Measurements from ENCODE around the gene FADS3.

FADS3 gene

DNA sequence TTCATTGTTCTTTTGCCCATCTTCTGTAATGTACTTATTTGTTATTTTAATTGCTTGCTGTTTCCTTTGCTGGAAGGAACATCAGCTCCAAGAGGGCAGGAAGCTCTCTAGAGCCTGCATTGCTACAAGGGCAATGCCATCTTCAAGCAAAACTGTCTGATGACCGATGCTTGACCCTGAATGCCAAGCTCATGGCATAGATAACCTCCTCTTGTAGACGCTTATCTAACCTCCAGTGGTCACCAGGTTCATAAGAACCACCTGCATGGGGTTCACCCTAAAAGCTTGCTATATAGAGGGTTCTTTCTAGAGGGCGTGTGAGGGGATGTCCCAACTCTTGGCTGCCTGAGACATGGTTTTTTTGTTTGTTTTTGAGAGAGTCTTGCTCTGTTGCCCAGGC lies 16.5 kb downstream of the FADS3 start:
- Histone ChIP-seq H3K9me3 (ENCODE audit: control insufficient read depth, low read length) (no peaks in the 10 kb centered on the region), H3K36me3 (ENCODE audit: control insufficient read depth, insufficient read depth, low read length) (peaks cover 4% of the 10 kb centered on the region), H3K27ac (ENCODE audit: low read depth, low read length, severe bottlenecking) (no peak overlapping the region), H3K4me1 (ENCODE audit: control insufficient read depth, insufficient read depth, low read length, poor library complexity, severe bottlenecking) (peaks cover 3% of the 10 kb centered on the region), H3K4me3 (ENCODE audit: extremely low read depth, insufficient read depth, low read length, poor library complexity, severe bottlenecking) (no peak overlapping the region)
- WGBS, 2 experiments (ENCODE audit: insufficient coverage in 2 of 2): 75 to 85% methylated on average over 1 to 2 of the region's 3 CpGs

DNA sequence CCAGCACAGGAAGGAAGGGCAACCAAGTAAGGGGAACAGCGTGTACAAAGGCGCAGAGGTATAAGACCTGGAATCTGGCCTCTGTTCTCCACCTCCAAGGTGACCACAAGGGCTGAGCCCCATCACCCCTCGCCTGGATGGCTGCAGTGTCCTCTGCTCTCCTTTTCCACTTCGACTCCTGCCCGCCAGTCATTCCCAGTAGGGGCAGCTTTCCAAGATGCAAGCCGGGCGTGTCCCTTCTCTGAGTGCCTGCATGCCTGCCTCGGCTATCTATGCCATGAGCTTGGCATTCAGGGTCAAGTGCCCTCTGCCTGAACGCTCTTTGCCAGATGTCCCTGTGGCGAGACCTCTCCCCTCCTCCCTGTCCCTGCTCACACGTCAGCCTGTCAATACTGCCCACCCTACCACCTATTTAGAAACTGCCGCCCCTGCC lies 17.0 kb downstream of the FADS3 start:
- Histone ChIP-seq H3K36me3 (ENCODE audit: control insufficient read depth, insufficient read depth, low read length) (peaks cover 4% of the 10 kb centered on the region), H3K27ac (ENCODE audit: low read depth, low read length, severe bottlenecking) (no peak overlapping the region), H3K4me3 (ENCODE audit: extremely low read depth, insufficient read depth, low read length, poor library complexity, severe bottlenecking) (no peak overlapping the region), H3K4me1 (ENCODE audit: control insufficient read depth, insufficient read depth, low read length, poor library complexity, severe bottlenecking) (peaks cover 3% of the 10 kb centered on the region), H3K9me3 (ENCODE audit: control insufficient read depth, low read length) (no peaks in the 10 kb centered on the region)
- 86% methylated on average over 9 to 12 of the region's 12 CpGs for WGBS, 2 experiments (ENCODE audit: insufficient coverage in 2 of 2)

DNA sequence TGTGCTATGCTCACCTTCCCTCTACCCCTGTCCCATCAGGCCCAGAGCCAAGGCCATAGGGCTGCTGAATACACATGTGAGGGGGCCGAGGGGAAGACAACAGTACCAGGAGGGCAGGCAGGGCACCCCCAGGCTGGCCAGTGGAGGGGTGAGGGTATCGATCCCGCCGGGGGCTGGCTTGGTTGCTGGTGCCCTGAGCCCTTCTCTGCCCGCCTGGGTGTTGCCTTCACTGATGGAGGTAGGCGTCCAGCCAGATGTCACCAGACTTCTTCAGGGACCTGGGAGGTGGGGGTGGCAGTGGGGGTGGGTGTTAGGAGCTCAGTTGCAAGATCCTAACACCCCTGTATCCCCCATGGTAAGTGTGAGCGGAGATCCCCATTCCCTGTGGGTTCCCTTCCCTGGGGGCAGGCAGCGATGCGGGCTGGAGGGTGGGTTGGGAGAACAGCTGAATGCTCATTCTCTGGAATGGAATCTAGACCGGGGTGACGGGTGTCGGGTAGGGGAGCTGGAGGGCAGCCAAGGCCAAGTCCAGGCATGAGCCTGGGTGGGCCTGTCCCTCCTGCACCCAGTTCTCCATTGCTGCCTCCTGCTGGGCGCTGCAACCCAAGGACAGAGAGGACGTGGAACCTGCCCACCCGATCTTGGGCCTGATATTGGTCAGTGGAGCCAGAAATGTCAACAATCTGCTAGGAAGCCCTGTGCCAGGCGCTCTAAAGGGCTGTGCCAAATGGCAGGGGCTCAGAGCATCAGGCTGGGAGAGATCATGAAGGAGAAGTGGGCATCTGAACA lies 17.6 kb downstream of the FADS3 start:
- Histone ChIP-seq H3K9me3 (ENCODE audit: control insufficient read depth, low read length) (no peaks in the 10 kb centered on the region), H3K4me1 (ENCODE audit: control insufficient read depth, insufficient read depth, low read length, poor library complexity, severe bottlenecking) (peaks cover 8% of the 10 kb centered on the region), H3K36me3 (ENCODE audit: control insufficient read depth, insufficient read depth, low read length) (no peaks in the 10 kb centered on the region), H3K27ac (ENCODE audit: low read depth, low read length, severe bottlenecking) (no peak overlapping the region), H3K4me3 (ENCODE audit: extremely low read depth, insufficient read depth, low read length, poor library complexity, severe bottlenecking) (no peak overlapping the region)
- 94 to 98% methylated on average over 7 to 14 of the region's 16 CpGs for WGBS, 2 experiments (ENCODE audit: insufficient coverage in 2 of 2)

DNA sequence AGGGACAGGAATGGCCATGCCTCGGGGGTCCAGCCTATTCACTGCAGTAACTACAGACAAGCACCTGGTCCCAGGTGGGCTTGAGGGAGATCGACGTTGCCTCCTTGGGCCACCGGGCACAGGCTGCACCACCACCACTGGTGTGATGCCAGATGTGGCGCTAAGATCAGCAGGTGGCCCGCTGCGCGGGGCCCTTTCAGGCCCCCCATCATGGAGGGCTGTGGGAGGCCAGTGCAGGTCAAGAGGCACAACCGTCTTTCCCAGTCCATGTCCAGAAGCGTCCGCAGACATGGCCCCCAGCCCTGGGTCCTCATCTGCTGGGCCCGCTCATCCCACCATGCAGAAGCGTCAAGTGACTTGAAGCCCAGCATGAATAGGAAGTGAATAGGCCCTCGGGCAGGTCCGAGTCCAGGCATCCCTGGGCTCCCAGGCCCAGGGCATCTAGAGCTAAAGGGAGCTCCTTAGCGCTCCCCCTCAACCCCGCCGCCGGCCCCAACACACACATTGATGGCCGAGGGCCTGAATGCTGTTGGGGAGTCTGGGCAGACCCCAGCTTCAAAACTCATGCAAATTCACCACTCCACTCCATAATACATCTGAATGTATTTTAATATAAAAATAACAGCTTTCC lies 18.3 kb downstream of the FADS3 start:
- Histone ChIP-seq H3K4me3 (ENCODE audit: extremely low read depth, insufficient read depth, low read length, poor library complexity, severe bottlenecking) (no peak overlapping the region), H3K36me3 (ENCODE audit: control insufficient read depth, insufficient read depth, low read length) (no peaks in the 10 kb centered on the region), H3K9me3 (ENCODE audit: control insufficient read depth, low read length) (no peaks in the 10 kb centered on the region), H3K4me1 (ENCODE audit: control insufficient read depth, insufficient read depth, low read length, poor library complexity, severe bottlenecking) (peaks cover 9% of the 10 kb centered on the region), H3K27ac (ENCODE audit: low read depth, low read length, severe bottlenecking) (no peak overlapping the region)
- 88 to 89% methylated on average over 15 of the region's 20 CpGs for WGBS, 2 experiments (ENCODE audit: insufficient coverage in 2 of 2)

DNA sequence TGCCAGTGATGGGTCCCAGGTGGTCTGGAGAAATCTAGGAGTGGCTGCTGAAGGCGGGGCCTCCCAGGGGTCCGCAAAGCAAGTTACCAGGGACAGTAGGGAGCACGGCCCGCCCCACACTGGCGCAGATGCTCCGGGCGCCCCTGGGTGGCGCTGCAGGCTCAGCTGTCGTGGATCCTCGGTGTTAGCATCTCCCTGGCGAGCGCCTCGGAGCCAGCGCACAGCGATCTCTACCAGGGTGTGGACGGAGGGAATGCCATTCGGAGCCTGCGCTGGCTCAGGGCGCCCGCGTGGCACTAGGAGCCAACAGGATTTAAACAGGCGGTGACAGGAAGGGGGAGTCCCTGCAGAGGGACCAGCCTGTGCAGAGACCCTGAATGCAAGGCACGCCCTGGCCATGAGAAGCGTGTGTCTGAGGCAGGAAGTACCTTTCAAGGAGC lies 20.2 kb downstream of the FADS3 start:
- Histone ChIP-seq H3K36me3 (ENCODE audit: control insufficient read depth, insufficient read depth, low read length) (peaks cover 11% of the 10 kb centered on the region), H3K9me3 (ENCODE audit: control insufficient read depth, low read length) (no peaks in the 10 kb centered on the region), H3K4me3 (ENCODE audit: extremely low read depth, insufficient read depth, low read length, poor library complexity, severe bottlenecking) (no peak overlapping the region), H3K4me1 (ENCODE audit: control insufficient read depth, insufficient read depth, low read length, poor library complexity, severe bottlenecking) (peaks cover 9% of the 10 kb centered on the region), H3K27ac (ENCODE audit: low read depth, low read length, severe bottlenecking) (no peak overlapping the region)
- 6 to 7% methylated on average over 23 to 24 of the region's 24 CpGs for WGBS, 2 experiments (ENCODE audit: insufficient coverage in 2 of 2)

DNA sequence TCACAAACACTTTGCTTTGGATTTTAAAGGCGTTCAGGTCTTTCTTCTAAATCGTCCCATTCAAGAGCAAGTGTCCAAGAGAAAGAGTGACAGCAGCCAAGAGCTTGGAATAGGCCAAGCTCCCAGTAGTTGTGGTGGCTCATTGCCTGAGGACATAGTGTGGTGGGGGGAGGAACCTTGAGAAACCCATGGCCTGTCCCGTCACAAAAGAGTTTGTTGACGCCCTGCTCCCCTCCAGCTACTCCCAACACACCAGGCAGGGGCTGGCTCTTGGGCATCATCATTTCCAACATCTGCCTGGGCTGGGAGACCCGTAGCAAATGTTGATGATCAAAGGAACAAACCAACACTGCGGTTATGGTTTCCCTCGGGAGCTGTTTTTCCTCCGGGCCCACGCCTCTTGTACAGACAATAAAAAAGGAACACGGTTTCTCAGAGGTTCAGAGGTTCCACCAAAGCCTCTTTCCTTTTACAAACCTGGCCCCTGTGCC lies 20.8 kb downstream of the FADS3 start:
- H3K4me3 ChIP-seq (ENCODE audit: extremely low read depth, insufficient read depth, low read length, poor library complexity, severe bottlenecking): no peak overlapping the region
- no peaks in the 10 kb centered on the region for H3K9me3 ChIP-seq (ENCODE audit: control insufficient read depth, low read length)
- H3K4me1 ChIP-seq (ENCODE audit: control insufficient read depth, insufficient read depth, low read length, poor library complexity, severe bottlenecking): peaks cover 9% of the 10 kb centered on the region
- peaks cover 17% of the 10 kb centered on the region for H3K36me3 ChIP-seq (ENCODE audit: control insufficient read depth, insufficient read depth, low read length)
- no peak overlapping the region for H3K27ac ChIP-seq (ENCODE audit: low read depth, low read length, severe bottlenecking)
- 65 to 73% methylated on average over 8 of the region's 10 CpGs for WGBS, 2 experiments (ENCODE audit: insufficient coverage in 2 of 2)

DNA sequence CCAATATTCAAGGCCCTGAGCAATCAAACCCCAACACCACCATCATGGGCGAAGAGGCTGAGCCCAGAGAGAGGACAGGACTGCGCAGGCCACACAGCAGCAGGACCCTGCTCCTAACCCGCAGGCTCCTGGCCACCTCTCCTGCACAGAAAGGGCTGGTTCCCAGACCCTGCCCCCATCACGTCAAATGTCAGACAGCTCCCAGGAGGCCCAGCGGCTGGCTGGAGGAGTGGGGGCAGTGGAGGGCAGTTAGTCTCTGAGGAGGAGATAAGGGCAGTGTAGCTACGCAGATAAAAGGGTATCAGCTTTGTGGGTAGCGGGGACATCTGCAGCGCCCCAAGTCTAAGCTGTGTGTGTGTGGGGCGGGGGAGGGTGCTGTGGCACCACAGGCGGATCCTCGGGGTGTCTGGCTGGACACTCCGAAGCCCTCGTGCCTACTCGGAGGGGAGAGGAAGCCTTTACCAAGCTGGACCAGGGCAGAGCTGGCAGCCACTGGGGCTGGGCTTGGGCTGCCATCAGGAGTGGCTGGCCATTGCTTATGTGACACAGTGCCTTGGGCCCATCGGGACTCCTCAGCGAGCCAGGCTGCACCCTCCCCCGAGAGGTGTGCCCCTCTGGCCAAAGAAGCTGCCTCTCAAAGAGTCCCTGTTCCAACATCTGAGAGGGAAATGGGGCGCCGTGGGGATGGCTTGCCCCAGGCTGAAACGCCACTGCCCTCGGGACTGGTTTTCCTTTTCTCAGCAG lies 21.5 kb downstream of the FADS3 start:
- WGBS, 2 experiments (ENCODE audit: insufficient coverage in 2 of 2): 89 to 90% methylated on average over 17 to 19 of the region's 21 CpGs
- no peaks in the 10 kb centered on the region for H3K9me3 ChIP-seq (ENCODE audit: control insufficient read depth, low read length)
- no peak overlapping the region for H3K4me3 ChIP-seq (ENCODE audit: extremely low read depth, insufficient read depth, low read length, poor library complexity, severe bottlenecking)
- H3K4me1 ChIP-seq (ENCODE audit: control insufficient read depth, insufficient read depth, low read length, poor library complexity, severe bottlenecking): peaks cover 9% of the 10 kb centered on the region
- H3K27ac ChIP-seq (ENCODE audit: low read depth, low read length, severe bottlenecking): peak overlapping the region; percentile 36
- H3K36me3 ChIP-seq (ENCODE audit: control insufficient read depth, insufficient read depth, low read length): peaks cover 24% of the 10 kb centered on the region

DNA sequence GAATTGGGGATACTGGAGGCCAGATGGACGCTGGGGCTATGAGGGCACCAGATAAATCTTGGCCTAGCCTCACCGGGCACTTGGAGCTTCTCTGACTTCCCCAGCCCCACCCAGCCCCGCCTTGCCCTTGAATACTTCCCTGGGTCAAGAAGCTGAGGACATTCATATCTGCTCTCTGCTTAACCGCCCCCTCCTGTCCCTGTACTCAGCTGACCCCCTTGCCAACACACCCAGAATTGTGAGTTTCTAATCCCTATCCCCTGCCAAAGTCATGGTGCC lies 22.0 kb downstream of the FADS3 start:
- peak overlapping the region; percentile 36 for H3K27ac ChIP-seq (ENCODE audit: low read depth, low read length, severe bottlenecking)
- 98 to 100% methylated on average over 4 of the region's 4 CpGs for WGBS, 2 experiments (ENCODE audit: insufficient coverage in 2 of 2)
- no peak overlapping the region for H3K4me3 ChIP-seq (ENCODE audit: extremely low read depth, insufficient read depth, low read length, poor library complexity, severe bottlenecking)

DNA sequence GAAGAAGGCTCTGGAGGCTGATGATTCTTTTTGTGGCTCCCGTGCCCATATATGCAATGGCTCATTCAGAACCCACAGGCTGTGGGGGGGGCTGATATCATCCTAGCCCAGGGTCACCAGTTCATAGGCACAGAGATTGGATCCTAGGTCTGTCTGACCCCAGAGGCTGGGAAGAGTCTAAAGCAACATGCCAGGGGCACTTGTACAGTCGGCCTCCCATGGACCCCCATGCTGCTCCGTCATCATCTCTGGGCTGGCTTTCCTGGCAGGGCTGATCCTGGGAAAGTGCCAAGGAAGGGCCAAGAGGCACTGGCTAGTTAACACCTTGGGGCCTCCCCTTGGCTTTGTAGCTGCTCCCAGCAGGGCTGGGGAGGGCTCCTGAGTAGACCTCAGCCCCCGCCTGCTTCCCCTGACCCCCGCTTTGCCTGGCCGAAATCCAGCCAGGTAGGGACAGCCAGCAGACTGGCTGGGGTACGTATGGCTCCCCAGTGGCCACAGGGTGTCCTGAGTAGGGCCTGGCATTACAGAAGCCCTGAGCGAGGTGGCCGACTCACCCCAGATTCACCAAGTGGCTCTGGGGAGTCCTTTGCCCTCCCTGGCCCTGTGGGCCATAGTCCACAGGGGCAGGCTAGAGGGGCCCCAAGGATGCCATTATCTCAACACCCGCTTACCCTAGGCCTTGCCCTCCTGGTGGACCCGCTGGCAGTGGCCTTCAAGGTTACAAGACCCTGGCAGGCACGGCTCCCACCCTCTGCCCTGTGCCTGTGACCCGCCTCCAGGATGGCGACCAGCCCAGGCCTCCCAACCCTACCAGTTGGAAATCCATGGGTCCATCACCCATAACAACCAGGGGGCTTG lies 22.5 kb downstream of the FADS3 start:
- H3K4me1 ChIP-seq (ENCODE audit: control insufficient read depth, insufficient read depth, low read length, poor library complexity, severe bottlenecking): peaks cover 9% of the 10 kb centered on the region
- WGBS, 2 experiments (ENCODE audit: insufficient coverage in 2 of 2): 90 to 94% methylated on average over 10 to 11 of the region's 14 CpGs
- no peak overlapping the region for H3K27ac ChIP-seq (ENCODE audit: low read depth, low read length, severe bottlenecking)
- peaks cover 34% of the 10 kb centered on the region for H3K36me3 ChIP-seq (ENCODE audit: control insufficient read depth, insufficient read depth, low read length)
- no peaks in the 10 kb centered on the region for H3K9me3 ChIP-seq (ENCODE audit: control insufficient read depth, low read length)
- H3K4me3 ChIP-seq (ENCODE audit: extremely low read depth, insufficient read depth, low read length, poor library complexity, severe bottlenecking): no peak overlapping the region

More for the DNA sequence above, 22.0 kb downstream of the FADS3 start:
- peaks cover 29% of the 10 kb centered on the region for H3K36me3 ChIP-seq (ENCODE audit: control insufficient read depth, insufficient read depth, low read length)
- peaks cover 9% of the 10 kb centered on the region for H3K4me1 ChIP-seq (ENCODE audit: control insufficient read depth, insufficient read depth, low read length, poor library complexity, severe bottlenecking)
- no peaks in the 10 kb centered on the region for H3K9me3 ChIP-seq (ENCODE audit: control insufficient read depth, low read length)

DNA sequence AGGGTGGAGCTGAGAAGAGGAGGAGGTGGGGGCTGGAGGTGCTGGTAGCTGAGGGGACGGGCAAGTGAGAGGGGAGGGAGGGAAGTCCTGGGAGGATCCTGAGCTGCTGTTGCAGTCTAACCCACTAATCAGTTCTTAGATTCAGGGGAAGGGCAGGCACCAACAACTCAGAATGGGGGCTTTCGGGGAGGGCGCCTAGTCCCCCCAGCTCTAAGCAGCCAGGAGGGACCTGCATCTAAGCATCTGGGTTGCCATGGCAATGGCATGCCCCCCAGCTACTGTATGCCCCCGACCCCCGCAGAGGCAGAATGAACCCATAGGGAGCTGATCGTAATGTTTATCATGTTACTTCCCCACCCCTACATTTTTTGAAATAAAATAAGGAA lies 24.4 kb downstream of the FADS3 start:
- Histone ChIP-seq H3K27ac (ENCODE audit: low read depth, low read length, severe bottlenecking) (no peak overlapping the region), H3K4me1 (ENCODE audit: control insufficient read depth, insufficient read depth, low read length, poor library complexity, severe bottlenecking) (peaks cover 9% of the 10 kb centered on the region), H3K36me3 (ENCODE audit: control insufficient read depth, insufficient read depth, low read length) (peaks cover 52% of the 10 kb centered on the region), H3K4me3 (ENCODE audit: extremely low read depth, insufficient read depth, low read length, poor library complexity, severe bottlenecking) (no peak overlapping the region), H3K9me3 (ENCODE audit: control insufficient read depth, low read length) (no peaks in the 10 kb centered on the region)
- WGBS, 2 experiments (ENCODE audit: insufficient coverage in 2 of 2): 100% methylated on average over 2 to 3 of the region's 6 CpGs

Measured in mesodermal cell (in vitro differentiated cells).